GM18909 (cell line): ENCODE data around the gene PALMD.

Experiments
- ATAC-seq: cut with Tn5 transposase; IDR thresholded peaks from one replicate; pipeline ENCODE4 v1.9.1; 2021; ENCODE audit warnings: mild to moderate bottlenecking; ENCODE audit not compliant: unreplicated experiment, poor library complexity

PALMD gene

DNA sequence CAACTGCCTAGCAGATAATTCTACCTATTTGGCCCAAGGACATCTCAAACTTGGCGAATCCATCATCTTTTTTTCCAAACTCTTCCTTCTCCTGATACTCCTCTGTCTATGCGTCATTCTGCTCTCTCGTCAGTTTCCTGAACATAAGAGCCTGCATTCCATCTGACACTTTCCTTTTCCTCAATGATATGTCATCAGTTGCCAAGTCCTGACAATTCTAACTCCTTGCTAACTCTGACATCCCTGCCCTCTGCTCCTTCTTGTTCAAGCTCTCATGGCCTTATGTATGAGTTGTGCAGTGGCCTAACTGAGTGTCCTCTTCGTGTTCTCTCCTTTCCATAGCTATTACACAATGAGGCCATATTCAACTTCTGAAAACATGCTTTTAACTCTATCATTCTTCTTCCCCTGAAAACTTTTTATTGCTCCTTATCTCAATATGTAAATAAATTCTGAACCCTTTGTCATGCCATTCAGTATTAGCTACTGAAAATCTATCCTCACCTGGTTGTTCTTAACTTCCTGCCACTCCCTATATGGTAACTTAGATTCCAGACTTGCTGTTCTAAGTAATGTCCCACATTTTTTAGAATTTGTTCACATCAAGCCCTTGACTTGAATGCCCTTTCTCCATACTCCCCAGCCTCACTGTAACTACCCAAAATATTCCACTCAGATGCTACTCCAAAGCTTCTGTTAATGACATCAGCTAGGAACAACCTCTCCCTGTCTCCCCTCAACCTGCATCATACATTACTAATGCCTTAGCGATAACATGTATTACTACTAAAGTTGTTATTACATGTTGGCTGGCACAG, 11.5 kb downstream of the PALMD start:
- ATAC-seq, result no peak

- ATAC-seq, result no peak
These were observed 12.0 kb downstream of the PALMD start for GRCh38 chr1:99658031-99658290.

DNA sequence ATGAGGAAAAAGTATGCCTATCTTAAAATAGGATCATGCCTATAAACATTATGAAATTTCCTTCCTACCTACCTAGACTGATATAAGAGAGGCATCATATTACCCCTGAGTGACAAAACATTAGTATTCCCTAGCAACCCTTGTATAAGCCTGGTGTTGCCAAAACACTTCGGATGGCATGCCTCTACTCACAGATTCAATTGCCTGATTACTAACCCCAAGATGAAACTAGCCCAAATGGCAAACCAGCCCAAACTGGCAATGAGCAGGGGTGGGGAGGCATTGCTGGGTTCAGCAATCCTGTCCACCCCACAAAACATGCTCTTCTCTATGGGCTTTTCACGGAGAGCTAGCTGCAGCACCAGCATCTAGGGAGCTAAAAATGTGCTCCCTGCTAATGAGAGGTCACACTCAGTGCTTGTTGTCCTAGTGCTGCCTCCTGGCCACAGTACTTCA, 13.9 kb downstream of the PALMD start:
- ATAC-seq, result no peak

- no peak for ATAC-seq
These were observed 14.6 kb downstream of the PALMD start for GRCh38 chr1:99660496-99660895.

- ATAC-seq, result no peak
These were observed 15.9 kb downstream of the PALMD start for GRCh38 chr1:99661780-99662179.

GRCh38 chr1:99662539-99663080, 16.7 kb downstream of the PALMD start:
- ATAC-seq, result no peak

DNA sequence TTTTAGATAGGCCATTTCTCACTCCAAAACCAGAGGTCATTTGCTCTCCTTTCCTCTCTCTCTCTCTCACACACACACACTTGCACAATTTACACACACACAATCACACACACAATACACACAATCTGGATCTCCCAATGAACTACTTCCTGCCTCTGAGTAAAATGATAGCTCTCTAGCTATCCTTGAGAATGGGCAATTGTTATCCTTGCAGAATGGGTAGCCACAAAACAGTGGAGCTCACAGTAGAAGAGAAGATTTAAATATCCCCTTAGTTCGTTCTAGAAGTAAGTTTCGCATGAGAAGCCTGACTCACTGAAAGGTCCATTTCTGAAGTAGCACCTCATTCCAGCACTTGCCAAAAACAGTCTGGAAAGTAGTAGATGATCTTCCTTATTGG, 17.6 kb downstream of the PALMD start:
- no peak for ATAC-seq

GRCh38 chr1:99665212-99665611, 19.3 kb downstream of the PALMD start:
- ATAC-seq, result no peak

DNA sequence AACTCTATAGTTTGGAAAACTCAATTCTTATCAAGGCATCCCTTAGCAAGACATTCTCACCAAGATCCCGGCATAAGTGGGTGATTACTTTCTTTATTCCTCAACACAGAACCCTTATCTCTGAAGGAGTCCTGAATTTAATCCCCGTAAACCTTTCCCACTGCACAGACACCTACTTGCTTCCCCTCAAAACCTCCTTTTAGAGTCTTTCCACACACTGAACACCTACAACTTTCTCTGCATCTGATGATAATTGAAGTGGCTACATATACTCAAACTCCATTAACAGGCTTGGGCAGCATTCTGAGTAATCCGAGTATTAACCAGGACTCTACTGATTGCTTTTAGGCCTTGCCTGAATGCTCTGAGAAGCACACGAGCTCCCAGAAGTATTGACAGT, 23.5 kb downstream of the PALMD start:
- ATAC-seq, result no peak

DNA sequence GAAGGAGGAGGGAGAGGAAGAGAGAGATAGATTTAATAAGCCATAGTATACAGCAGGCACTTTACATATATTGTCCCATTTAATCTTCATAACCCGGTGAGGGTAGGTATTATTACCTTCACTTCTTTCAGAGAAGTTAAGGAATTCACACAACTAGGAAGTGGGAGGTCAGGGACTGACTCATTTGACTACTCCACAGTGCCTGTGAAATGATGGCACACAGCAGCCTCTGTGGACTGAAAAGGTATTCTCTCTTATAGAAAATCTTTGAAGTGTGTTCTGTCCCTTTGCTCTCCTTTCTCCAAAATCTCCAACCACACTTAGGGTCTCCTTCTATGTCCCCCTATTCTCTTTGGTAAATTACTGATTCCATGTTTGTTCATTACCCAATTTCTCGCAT, 23.9 kb downstream of the PALMD start:
- no peak for ATAC-seq

DNA sequence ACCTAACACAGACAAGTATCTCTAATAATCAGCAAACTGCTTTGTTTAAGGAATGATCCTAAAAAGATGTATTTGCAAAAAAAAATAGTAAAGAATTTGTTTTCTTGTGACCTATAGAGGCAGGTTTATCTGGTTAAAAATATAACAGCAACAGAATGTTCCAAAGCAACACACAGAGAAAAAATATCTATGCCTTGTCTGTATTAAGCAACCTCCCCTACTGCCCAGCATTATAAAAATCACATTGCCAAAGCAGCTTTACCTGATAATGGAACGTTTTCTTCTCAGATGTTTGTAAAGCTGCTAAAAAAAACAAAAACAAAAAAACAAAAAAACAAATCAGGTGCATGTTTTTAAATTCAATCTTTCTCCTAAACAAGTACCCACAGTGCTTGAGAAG, 24.7 kb downstream of the PALMD start:
- no peak for ATAC-seq

DNA sequence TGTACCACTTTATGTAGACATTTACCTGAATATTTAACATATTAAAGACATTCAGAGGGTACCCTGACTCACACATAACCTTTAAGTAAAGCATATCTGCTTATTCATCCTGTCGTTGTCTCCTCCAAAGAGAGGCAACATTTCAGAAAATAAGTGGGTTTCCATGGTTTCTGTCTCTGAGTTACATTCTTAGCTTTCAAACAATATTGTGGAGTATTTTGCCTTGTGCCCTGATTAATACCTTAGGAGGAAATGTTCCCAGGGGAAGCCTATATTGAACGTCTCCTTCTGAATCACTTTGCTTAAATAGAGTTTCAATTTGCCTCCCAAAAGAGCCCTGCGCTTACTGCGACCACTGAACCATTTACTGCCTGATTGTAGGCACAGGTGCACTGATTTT, 26.1 kb downstream of the PALMD start:
- no peak for ATAC-seq

DNA sequence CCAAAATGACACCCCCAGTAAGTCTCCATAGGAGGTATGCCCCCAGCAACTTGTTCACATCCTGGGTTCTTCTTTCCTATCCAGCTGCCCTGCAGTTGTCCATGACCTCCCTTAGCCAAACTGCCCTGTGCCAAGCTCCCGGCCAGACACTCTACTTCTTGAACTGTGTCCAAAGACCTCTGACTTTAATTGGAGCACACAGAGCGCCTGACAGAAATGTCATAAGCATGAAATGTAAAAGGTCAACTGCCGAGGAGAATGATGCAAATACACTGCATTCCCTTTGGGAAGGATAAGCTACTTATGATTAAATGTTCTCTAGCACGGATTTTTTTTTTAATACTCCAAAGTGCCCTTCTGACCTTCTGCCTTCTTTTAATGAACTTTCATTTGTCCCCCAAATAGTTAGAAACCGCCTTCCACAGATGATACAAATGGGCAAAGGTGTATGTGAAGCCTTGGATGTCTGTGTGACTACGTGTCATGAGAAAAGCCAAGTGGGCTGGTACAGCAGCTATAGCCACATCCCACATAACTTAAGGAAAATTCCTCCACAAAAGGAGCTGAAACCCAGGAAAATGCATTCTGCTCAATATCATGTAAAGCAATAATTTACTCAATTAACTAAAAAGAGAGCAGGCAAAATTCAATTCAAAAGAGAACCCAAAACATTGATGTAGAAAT, 26.8 kb downstream of the PALMD start:
- no peak for ATAC-seq

GRCh38 chr1:99673315-99673714, 27.4 kb downstream of the PALMD start:
- no peak for ATAC-seq

DNA sequence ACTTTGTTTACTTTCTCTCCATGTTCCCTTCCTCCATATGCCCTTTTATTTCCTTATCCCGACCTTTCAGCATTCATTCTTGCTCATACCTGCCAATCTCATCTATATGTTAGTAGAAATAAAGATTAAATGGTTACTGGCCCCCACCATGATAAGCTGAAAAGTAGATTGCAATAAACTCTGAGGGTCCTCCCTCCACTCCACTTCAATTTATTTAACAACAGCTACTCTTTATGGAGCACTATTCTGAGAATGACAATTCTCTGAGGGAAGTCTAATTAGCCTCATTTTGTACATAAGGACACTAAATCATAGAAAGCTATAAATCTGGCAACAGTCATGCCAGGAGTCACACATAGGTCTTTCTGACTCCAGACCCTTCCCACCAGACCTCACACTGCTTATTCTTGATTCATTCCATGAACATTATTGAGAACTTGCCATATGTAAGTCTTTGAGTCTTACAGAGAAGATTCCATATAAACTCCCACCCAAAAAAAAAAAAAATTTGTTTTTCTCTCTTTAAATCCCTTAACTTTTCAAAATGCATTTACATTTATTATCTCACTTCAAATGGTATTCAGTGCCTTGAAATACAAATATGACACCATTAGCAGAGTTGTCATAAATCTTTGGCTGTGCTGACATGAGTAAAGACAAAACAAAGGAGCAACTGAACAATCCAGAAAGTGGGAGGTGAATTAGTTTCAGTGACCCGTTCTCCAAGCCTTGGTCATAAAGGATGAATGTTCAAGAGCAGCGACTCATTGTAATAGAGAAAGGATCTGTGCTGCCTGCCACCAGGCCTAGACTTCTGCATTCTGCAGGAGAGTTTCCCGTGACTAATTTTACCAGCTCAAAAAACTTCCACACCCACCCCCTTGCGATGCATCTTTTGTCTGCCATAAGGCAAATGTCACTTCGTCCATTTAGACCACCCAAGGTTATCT, 28.5 kb downstream of the PALMD start:
- no peak for ATAC-seq

DNA sequence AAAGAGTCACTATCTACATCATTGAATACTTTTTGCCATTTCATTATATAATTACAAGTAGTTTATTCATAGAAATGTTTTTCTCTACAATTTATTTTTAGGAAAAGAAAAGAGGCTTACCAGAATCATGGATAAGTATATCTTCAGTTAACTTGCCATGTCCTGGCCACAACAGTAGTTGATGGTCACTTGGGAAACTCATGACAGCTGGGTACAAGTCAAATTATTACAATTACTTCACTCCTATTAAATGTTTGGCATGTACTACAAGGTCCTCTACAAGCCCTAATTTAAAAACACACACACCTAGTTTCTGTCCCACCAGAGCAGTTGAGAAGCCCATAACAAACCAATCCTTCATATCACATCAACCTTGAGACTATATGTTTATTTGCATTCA, 29.4 kb downstream of the PALMD start:
- no peak for ATAC-seq

DNA sequence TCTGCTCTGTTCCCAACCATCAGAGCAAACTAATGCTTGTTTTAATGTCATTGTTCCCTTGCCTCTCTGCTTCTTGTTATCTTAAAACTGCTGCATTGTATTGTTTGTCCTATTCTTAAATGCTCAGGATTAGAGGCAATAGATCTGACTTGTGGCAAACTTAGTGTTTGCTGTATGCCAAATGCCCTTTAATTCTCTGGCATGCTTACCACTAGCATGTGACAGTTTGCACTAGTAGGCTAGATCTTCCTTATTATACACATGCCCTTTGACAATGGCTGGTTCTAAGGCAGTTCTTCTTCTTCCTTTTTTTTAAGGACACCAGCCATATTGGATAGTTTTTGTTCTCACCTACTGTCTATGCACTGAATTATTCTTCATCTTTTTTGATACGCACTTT, 30.1 kb downstream of the PALMD start:
- ATAC-seq, result no peak

DNA sequence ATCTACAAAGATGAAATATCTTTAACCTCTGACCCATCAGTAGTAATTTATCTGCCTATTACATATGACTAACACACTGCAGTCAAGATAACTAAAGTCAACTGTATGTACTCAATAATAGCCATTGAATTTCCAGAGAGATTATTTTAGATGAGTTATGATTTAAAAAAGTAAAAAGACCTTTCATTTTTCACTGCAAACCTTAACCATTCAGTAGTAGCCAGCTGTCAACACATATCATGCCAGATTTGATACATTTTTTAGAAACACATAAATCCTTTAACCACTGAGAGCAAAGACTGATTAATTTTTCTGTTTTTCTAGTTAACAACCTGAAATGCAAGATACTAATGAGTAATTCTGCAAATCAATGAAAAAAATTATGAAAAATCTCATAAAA, 31.0 kb downstream of the PALMD start:
- no peak for ATAC-seq

GRCh38 chr1:99677416-99677815, 31.5 kb downstream of the PALMD start:
- ATAC-seq, result no peak

GRCh38 chr1:99680270-99680669, 34.4 kb downstream of the PALMD start:
- no peak for ATAC-seq

- no peak for ATAC-seq
These were observed 35.7 kb downstream of the PALMD start for GRCh38 chr1:99681583-99681982.
